AG08396 (cell line): ENCODE measurements around the gene DPCD.
A peak's percentile ranks its signal among the peaks of the same experiment; 100 is the strongest.

Experiments used
- DNase-seq: peaks from one replicate; pipeline ENCODE4 v3.0.0; 2012; ENCODE audit warnings: low spot score, mixed read lengths

Gene DPCD

GRCh38 chr10:101567165-101568006 lies 20.7 kb upstream of the DPCD start:
- no peak for DNase-seq

GRCh38 chr10:101568054-101568745 lies 19.9 kb upstream of the DPCD start:
- DNase-seq: no peak

- DNase-seq: no peak
Observed at GRCh38 chr10:101569323-101569621, 18.8 kb upstream of the DPCD start.

DNA sequence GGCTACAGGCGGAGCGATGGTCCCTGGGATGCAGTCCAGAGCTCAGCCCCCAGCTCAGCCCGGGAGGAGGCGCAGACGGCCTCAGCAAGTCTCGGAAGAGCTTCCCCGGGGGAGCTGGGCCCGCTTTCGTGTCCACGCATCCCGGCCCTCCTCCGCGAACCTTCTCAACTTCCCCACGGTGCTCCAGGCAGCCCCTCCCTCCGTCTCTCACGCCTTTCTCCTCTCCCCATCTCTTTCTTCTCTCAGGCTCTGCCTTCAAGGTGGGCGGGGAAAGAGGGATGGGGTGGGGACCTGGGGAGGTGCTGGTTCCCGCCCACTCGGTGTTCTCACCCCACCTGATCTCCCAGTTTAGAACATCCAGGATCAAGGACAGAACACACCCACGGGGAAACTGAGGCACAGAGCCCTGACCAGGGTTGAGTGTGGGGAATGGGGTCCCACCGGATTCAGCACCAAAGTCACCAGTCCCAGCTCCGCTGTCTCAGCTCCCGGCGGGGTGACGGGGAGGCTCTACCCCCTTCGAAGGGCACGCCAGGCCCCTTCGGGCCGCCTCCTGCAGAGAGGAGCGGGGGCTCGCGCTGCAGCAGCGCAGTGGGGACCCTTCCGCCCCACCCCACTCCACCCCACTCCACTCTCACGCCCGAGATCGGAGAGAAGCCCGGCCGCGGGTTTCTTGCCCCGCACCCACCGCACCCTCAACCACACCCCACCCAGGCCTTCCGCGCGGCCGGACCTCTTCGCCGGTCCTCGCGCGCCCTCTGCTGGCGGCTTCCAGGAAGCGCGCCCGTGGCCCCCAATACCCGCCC lies 18.3 kb upstream of the DPCD start:
- peak; percentile 94 for DNase-seq

DNA sequence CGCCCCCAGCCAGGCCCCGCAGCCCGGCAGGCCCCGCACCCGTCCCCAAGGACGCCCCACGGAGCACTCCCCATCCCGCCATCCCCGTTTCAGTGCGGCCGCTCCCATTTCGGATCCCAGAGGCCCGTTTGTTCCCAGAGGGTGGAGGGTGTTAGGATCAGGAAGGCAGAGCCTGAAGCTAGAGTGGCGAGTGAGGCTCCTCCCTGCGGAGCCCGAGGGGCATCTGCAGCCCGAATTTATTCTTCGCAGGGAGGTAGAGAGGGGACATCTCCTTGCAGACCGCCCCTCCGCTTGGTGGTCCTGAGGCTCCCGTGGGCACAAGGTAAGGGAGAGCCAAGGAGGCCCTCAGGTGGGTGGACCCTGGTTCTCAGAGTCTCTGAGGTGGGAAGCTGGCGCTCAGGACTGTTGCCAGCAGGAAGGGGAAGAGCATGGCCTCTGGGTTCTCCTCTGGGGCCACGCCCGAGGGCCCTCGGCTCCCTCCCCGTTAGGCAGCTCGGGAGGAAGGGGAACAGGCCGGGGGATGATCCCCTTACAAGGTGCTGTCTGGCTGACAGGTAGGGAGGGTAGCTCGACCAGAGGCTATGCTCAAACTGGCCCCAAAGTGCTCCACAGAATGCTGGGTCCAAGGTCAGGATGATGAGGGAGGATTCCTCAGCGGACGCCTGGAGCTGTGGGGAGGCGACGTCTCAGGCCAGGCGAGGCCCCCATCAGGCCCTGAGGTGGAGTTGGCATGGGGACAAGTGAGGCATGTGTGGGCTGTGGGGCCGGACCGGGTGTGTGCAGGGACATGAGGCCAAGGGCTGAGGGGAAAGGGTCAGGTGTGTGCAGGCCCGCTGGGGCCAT lies 17.5 kb upstream of the DPCD start:
- DNase-seq: no peak

DNA sequence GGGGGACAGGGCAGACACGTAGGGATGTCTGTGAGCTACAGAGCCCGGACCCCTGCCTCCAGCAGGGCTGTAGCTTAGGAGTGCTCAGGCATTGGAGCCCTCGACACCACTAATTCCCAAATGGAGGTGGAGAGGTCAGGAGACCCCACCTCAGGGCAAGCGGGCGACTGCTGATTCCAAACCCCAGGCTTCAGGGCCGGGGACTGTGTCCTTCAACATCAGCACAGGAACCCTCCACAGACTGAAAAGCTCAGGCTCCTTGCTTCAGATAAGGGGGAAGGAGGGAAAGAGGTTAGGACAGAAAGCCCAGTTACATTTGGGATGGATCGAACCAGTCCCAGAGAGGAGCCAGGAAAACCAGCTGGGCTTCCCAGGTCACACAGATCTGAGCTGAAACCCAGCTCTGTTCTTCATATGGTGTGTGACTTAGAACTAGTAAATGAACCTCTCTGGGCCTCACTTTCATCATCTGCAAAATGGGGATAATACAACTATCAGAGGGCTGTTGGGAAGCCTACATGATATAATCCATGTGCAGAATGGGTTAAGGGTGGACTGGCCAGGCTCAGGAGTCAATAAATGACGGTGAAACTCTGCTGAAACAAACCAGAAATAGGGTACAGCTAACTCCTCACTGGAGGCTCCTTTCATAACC lies 16.7 kb upstream of the DPCD start:
- no peak for DNase-seq

- no peak for DNase-seq
Observed at GRCh38 chr10:101572126-101572525, 16.0 kb upstream of the DPCD start.

DNA sequence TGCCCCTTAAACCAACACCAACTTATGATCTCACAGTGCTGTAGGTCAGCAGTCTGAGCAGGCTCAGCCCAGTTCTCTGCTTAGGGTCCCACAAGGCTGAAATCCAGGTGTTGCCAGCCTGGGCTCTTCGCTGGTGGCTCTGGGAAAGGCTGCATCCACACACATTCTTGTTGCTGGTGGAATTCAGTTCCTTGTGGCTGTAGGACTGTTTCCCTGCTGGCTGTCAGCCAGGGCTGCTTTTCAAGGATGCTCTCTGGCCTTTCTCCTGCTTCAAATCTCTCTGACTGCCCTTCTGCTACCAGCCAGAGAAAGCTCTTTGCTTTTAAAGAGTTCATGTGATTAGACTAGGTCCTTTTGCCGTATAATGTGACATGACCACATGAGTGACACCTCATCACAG lies 15.3 kb upstream of the DPCD start:
- no peak for DNase-seq

DNA sequence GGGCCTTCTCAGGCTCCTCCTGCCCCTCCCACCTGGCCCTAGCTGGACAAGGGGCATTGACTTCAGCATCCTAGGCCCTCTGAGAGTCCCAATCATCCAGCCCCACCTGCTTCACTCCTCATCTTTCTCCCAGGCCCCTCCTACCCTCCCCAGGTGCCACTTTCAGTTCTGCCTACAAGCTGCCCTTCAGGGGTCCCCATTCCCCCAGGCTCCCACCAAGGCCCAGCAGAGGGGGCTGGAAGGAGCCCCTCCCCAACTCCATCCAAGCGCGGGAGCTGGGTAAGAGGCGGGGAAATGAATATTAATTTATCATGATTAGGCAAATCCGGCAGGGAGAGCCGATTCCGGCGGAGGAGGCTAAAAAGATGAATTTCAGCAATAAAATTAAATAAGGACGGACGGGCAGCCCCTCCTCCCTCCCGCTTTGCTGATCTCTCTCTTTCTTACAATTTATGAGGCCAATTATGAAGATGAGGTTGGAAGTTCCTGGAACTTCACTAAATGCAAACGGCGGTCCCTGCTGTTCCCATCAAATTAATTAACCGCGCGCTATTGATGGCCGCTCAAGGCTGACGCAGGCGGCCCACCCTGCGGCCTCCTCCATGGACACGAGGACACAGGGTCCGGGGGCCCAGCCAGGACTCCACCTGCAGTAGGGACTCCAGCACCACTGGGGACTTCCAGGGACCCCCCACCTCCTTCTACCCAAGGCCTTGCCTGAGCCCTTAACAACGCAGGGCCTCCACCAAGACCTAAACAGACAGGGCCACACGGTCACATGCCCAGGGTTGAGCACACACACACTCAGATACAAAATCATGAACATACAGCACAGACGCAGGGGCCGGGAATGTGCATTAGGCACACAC lies 14.0 kb upstream of the DPCD start:
- DNase-seq: no peak

DNA sequence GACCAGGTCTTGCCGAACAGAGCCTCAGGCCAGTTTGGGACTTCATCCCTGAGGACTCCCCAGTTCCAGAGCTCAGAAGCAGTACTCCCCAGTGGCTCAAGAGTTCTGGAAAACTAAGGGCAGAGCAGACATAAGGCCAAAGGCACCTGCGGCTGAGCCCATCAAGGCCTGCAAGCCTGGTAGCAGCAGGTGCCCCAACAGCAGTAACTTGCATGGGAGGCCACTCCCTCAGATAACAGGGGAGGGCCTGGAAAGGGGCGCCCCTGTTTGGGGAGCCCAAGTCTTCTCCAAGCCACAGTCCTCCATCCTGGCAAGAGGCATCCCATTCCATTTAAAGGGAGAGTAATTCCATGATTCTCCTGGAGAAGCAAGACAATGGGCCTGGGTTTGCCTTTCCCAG lies 13.0 kb upstream of the DPCD start:
- DNase-seq: no peak

- DNase-seq: no peak
Observed at GRCh38 chr10:101575580-101576210, 12.4 kb upstream of the DPCD start.

- DNase-seq: no peak
Observed at GRCh38 chr10:101576211-101576863, 11.8 kb upstream of the DPCD start.

GRCh38 chr10:101577121-101577871 lies 10.8 kb upstream of the DPCD start:
- no peak for DNase-seq

DNA sequence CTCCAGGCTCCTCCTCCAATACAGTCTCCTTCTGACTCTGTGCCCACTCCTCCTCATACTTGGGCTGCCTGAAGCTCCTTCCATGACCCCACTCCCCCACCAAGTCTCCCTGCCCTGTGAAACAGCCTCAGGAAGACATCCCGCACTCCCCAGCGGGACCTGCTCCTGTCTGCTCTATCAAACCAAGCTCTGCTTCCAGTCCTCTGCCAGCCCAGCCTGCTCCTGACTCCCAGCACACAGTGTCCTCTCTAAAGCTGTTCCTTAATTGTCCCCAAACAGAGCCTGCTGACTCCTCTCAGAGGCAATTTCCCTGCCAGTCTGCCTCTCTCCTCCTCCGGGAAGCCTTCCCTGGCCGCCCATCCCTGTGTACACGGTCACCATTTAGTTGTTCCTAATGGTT lies 9.9 kb upstream of the DPCD start:
- no peak for DNase-seq

- DNase-seq: no peak
Observed at GRCh38 chr10:101578803-101579515, 9.2 kb upstream of the DPCD start.

- no peak for DNase-seq
Observed at GRCh38 chr10:101579516-101579870, 8.6 kb upstream of the DPCD start.

DNA sequence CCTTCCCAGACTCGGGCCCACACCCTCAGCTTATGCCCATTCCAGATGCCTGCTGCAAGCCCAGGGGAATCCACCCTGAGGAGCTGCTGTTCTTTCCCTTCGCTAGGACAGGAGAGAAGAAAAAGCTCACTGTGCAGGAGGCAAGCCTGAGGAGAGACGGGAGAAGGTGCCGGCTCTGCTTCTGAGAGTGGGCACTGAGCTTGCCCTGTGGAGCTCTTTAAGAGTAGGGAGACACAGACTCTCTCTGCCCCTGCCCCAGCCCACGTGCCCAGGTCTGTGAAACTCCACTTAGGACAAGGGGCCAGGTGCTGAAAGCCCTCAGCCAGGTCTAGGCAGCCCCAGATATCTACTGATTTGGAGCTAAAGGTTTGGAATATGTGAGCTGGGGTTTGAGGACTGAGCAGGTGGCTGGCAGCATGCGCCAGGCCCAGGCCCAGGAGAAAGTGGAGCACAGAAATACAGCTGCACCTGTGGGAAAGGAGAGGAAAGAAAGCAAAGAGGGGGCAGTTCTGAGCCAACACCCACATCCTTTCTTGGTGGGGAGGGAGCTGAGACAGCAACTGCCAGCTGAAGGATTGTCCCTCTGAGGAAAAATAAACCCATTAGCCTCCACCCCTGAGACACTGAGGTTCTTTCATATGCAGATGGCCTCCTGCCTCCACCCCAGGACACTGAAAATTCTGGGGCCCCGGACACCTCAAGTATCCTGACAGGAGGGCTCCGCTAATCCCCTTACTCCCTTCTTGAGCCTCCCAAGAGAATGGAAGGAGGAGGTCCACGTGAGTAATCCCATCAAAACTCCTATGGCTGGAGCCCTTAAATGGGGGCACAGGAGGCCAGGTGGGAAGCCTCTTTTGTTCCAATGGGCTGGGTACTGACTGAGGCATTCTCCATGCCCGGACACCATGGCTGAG lies 7.4 kb upstream of the DPCD start:
- DNase-seq: no peak
